ENCODE results near the gene VPS16.

VPS16 gene

GRCh38 chr20:2809690-2810089, 30.9 kb upstream of the VPS16 start:
- no peak overlapping the region for H3K4me3 ChIP-seq (ENCODE audit: low read depth, low read length)
- TF ChIP-seq, protein P1, sequence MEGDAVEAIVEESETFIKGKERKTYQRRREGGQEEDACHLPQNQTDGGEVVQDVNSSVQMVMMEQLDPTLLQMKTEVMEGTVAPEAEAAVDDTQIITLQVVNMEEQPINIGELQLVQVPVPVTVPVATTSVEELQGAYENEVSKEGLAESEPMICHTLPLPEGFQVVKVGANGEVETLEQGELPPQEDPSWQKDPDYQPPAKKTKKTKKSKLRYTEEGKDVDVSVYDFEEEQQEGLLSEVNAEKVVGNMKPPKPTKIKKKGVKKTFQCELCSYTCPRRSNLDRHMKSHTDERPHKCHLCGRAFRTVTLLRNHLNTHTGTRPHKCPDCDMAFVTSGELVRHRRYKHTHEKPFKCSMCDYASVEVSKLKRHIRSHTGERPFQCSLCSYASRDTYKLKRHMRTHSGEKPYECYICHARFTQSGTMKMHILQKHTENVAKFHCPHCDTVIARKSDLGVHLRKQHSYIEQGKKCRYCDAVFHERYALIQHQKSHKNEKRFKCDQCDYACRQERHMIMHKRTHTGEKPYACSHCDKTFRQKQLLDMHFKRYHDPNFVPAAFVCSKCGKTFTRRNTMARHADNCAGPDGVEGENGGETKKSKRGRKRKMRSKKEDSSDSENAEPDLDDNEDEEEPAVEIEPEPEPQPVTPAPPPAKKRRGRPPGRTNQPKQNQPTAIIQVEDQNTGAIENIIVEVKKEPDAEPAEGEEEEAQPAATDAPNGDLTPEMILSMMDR (IDR thresholded peaks at IDR 0.05; ENCODE audit: low read depth, low read length): no peak

DNA sequence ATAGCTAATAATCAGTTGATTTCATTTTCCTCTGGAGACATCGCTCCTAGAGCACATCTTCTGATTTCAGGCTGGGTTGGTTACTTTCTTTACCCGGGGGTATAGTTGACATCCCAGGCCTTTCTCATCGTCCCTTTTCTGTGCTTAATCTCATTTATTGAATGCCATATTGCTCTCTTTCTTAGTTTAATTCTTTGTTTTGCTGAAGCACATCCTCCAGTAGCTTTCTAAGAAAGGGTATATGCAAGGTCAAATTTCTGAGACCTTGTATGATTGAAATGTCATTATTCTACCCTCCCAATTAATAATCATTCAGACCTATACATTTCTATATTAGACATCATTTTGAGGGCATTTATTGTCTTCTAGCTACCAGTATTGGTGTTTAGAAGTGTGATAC, 28.4 kb upstream of the VPS16 start:
- TF ChIP-seq, protein P1 (IDR thresholded peaks at IDR 0.05; ENCODE audit: low read depth, low read length): no peak
- H3K4me3 ChIP-seq (ENCODE audit: low read depth, low read length): no peak overlapping the region

DNA sequence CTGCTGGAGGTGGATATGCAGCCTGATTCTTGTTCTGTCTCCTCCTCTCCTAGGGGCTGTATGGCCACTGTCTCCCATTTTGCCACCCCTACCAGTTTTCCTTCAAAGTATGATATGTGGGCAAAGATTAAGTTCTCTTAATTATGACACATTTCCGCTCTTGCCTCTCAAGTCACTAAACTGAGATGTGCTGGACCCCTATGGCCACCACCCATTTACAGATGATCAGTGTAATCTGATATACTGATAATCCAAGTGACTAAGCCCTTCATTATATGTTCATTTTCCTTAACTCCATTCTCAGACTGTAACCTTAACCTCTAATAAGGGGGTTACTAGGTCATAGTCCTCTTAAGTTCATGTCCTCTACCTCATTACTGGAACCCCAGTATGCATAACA, 26.5 kb upstream of the VPS16 start:
- no peak overlapping the region for H3K4me3 ChIP-seq (ENCODE audit: low read depth, low read length)
- TF ChIP-seq, protein P1 (IDR thresholded peaks at IDR 0.05; ENCODE audit: low read depth, low read length): no peak

DNA sequence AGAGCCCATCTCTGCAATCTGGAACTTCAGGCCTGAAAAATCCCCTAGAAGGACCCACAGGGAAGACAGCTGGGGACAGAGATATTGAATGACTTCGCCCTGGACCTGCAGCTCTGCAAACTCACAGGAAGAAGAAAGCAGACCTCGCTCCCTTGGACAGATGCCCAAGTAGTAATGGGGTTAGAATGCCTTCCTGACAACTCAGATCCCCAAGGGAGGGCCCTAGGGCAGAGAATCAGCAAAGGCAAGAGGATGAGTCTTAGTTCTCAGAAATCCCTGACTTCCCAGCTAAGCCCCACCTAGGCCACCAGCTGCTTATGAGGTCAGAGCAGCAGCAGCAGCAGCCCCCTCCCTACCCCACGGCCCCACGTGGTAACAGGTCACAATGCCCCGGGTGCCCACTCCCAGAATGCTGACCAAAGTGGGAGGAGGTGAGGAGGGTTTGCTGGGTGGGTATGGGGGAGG, 25.9 kb upstream of the VPS16 start, which contains the start of gene C20orf141:
Gene C20orf141, plus strand, starts transcription at position 401 of the 465 bp plus-strand sequence. CDS start 198 bp downstream, outside the sequence.
- no peak within 1 kb of the TSS for H3K4me3 ChIP-seq (ENCODE audit: low read depth, low read length)
- TF ChIP-seq, protein P1 (IDR thresholded peaks at IDR 0.05; ENCODE audit: low read depth, low read length): no peak

- H3K4me3 ChIP-seq (ENCODE audit: low read depth, low read length): no peak overlapping the region
- TF ChIP-seq, protein P1 (IDR thresholded peaks at IDR 0.05; ENCODE audit: low read depth, low read length): no peak
These were observed 25.2 kb upstream of the VPS16 start for GRCh38 chr20:2815242-2815900.

GRCh38 chr20:2816030-2816582, 24.4 kb upstream of the VPS16 start, which contains the start of gene TMEM239:
TSS of gene TMEM239 (plus strand) at chr20:2816364. CDS start at chr20:2816555, 191 bp downstream.
- no peak within 1 kb of the TSS for H3K4me3 ChIP-seq (ENCODE audit: low read depth, low read length)
- TF ChIP-seq, protein P1 (IDR thresholded peaks at IDR 0.05; ENCODE audit: low read depth, low read length): no peak

Measured in WI38 (cell line).